ENCODE measurements around the gene TRIOBP.
A peak's percentile ranks its signal among the peaks of the same experiment; 100 is the strongest.

GRCh38 chr22:37731804-37732471, 35.1 kb downstream of the TRIOBP start:
- peak in 1 of 4 experiments; percentile 21 for TF ChIP-seq CTCF (IDR thresholded peaks at IDR 0.05)
- no peak for TF ChIP-seq POLR2AphosphoS5 (IDR thresholded peaks at IDR 0.05)
